ENCODE measurements around the gene MINDY4B.

GRCh38 chr3:150902988-150903387 is 2.3 kb downstream of the MINDY4B start:
- TF ChIP-seq FOXK2 (IDR thresholded peaks at IDR 0.05) (no peak), L3MBTL2 (conservative IDR thresholded peaks at IDR 0.05) (no peak), ARNT (IDR thresholded peaks at IDR 0.05) (no peak), ZNF384 (IDR thresholded peaks at IDR 0.05) (no peak), LEF1 (IDR thresholded peaks at IDR 0.05; ENCODE audit: borderline replicate concordance) (no peak), PKNOX1 (IDR thresholded peaks at IDR 0.05) (no peak), ELF4 (IDR thresholded peaks at IDR 0.05) (no peak)

Data from HEK293T (cell line).